Body of pancreas (tissue), 4 donors: ENCODE measurements around the gene HUNK.

Experiments
- POLR2A ChIP-seq, 3 donors: fragments of 450-650 bp; IDR thresholded peaks; one replicate each; pipeline ENCODE4 v1.6.1; 2016; ENCODE audit warnings: antibody characterized with exemption in 3 of 3, mild to moderate bottlenecking in 2 of 3
- TF ChIP-seq, protein P1 (sequence below), 7 experiments: fragments of 450-650 bp in 4 of 7; fragments of 200-600 bp in 3 of 7; sonication (generic) in 3 of 7; IDR thresholded peaks; one replicate each; pipeline ENCODE4 v1.5.1; 2016 to 2019; ENCODE audit warnings: antibody characterized with exemption in 7 of 7

DNA sequence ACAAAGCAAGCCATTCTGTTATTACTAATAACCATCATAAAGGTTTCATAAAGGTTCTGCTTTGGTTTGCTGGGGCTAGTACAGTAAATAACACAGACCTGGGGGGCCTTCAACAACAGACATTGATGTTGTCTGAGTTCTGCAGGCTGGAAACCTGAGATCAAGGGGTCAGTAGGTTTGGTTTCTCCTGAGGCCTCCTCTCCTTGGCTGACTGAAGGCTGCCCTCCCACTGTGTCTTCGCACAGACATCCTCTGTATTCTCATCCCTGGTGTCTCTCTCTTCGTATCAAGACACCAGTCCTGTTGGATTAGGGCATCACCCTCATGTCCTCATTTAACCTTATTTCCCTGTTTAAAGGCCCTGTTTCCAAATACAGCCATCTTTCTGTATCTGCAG lies 37.3 kb downstream of the HUNK start:
- TF ChIP-seq, protein P1, sequence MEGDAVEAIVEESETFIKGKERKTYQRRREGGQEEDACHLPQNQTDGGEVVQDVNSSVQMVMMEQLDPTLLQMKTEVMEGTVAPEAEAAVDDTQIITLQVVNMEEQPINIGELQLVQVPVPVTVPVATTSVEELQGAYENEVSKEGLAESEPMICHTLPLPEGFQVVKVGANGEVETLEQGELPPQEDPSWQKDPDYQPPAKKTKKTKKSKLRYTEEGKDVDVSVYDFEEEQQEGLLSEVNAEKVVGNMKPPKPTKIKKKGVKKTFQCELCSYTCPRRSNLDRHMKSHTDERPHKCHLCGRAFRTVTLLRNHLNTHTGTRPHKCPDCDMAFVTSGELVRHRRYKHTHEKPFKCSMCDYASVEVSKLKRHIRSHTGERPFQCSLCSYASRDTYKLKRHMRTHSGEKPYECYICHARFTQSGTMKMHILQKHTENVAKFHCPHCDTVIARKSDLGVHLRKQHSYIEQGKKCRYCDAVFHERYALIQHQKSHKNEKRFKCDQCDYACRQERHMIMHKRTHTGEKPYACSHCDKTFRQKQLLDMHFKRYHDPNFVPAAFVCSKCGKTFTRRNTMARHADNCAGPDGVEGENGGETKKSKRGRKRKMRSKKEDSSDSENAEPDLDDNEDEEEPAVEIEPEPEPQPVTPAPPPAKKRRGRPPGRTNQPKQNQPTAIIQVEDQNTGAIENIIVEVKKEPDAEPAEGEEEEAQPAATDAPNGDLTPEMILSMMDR (IDR thresholded peaks at IDR 0.05), result no peak
- TF ChIP-seq POLR2A (IDR thresholded peaks at IDR 0.05), result no peak
